Bronchus fibroblast of lung (primary cell): ENCODE results near the gene MRAS. TPM values are rescaled to one million over a fixed set of nuclear protein-coding genes. Genes with fewer than 3 reads are reported as not detected.

Source experiments
- total RNA-seq: library from RNA; depleted of rRNA; stranded (reverse); fragments of >200 nt; gene quantifications from 2 replicates; pipeline ENCODE4 v1.2.3, GENCODE V29; 2015

The MRAS gene
- total RNA-seq = 15.0 and 15.6 TPM in 2 replicates

DNA sequence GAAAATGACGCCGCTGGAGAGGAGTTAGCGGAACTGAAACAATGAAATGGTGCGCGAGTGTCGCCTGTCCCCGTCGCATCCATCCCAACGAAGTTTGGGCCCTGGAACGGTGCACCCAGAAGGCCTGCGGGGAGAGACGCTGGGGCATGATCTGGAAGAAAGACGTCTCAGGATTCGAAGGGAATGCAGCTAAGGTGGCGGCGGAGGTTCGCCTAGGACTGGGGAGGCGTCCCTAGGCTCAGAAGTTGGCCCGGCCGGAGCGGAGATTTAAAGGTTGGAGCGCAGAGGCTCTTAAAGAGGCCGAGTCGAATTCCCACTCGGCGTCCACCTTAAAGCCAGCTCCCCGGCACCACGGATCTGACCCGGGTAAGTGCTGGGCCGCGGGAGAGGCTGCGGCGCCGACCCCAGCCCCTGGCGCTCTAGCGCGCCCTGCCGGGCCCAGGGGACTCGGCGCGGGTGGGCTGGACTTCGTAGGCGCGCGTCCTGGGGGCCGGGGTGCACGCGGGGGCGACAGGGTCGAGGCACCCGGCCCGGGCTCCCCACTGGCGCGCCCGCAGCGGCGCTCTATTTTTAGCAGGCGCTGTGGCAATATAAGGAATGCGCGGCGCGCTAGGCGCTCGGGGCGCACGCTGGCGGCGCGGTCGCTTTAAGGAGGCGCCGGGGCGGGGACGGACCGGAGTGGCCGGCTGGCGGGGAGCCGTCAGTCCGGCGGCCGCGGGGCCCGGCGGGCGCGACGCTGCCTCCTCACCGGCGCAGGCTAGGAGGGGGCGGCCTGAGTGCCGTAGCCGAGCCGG is at the start of gene MRAS:
MRAS (plus strand) TSS at position 620 of the 794 bp plus-strand sequence. CDS start 24,305 bp downstream, outside the sequence.

DNA sequence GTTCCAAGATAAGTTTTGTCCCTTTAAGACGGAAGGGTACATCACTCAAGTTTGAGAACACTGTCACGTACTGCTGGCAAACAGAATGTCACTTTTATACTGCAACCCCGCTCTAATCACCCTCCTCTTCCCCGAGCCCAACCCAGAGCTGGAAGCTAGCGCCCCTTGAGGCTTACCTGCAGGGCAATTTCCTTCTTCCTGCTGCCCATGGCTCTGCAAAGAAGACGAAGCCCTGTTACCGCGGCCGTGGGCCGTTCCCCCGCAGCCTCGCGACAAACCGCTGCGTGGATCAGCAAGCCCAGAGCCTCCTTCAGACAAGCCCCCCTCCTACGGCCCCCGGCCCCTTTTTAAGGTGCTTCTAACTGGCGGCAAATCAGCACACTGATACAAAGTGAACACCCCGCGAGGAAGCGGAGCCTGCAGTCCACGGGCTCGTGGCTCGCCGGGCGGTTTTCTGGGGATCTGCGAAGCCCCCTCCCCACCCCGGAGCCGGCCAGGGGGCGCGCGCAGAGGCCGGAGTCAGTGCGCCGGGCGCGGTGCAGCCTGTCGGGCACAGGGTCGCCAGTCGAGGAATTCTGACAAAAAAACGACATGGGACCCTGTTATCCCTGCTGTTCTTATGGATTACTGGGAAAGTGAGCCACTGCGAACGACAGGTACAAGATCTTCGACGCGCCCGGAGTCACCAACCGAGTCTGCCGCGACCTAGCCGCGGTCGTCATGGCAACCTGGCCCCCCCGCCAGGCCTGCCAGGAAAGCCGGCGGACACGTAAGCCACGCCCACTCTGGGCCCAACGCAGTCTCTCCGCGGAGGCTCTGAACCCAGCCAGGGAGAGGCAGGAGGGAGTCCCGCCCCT is 19.0 kb upstream of the MRAS start, which contains the start of gene NME9:
NME9 (minus strand) TSS at position 725 of the 857 bp plus-strand sequence; CDS start at position 209, 516 bp downstream.

GRCh38 chr3:138434276-138434874 is 86.0 kb downstream of the MRAS start, which contains the start of gene ESYT3:
ESYT3 (plus strand) TSS chr3:138434616; CDS start chr3:138434799, 183 bp downstream.

Other genes starting within 250 kb of the MRAS start
- 9.2 and 13.6 TPM in 2 replicates for gene DZIP1L, start 233.0 kb upstream of the MRAS start, total RNA-seq
- not detected in 2 replicates for gene A4GNT, start 216.2 kb upstream of the MRAS start, total RNA-seq
- 11.4 and 16.0 TPM in 2 replicates for gene DBR1, start 173.7 kb upstream of the MRAS start, total RNA-seq
- 36.7 and 39.4 TPM in 2 replicates for gene ARMC8, start 161.3 kb upstream of the MRAS start, total RNA-seq
- gene NME9, start 18.7 kb upstream of the MRAS start, total RNA-seq = not detected in 2 replicates
- gene ESYT3, start 86.0 kb downstream of the MRAS start, total RNA-seq = 0.17 TPM in 1 of 2 replicates, not detected in the other
- gene CEP70, start 245.7 kb downstream of the MRAS start, total RNA-seq = 13.4 and 15.0 TPM in 2 replicates